MV-4-11 (cell line): ENCODE results near the gene OST4.

Source experiments
- DNase-seq: peaks from one replicate; lab custom pipeline; 2025; lab: John Stamatoyannopoulos, UW

OST4 gene

DNA sequence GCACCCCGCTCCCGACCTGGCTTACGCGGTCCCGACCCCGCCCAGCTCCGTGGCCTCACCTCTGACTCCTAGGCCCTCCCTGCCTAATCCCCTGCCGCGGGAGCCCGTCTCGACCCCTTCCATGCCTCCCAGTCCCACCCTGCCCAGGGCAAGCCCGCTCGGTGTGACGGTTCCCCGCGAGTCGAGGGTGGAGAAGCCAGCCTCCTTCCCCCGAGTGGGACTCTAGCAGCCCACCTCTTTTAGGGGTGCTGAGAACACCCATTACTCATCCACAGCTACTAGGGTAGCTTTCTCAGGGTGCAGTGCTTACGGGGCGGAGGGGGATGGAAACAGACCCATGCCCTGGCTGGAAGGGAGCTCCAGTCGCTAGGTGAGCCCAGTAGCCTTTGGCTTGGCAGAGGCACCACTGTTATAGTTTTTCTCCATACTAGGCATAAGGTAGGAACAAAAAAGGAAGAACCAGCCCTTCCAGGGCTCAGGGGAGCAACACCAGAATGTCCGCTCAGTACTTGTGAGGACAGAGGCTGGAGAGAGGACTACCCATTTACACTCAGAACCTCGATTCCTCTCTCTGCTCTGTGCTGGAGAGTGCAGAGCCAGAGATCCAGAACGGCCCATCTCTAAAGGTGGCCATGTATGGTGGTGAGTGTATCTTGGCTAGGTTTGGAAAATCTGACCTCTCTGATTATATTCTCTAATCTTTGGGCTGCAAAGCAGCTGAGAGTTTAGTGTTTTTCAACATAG lies 19.4 kb downstream of the OST4 start:
- no peak for DNase-seq

- DNase-seq, result peak; percentile 94
Observed at GRCh38 chr2:27050996-27051901, 20.2 kb downstream of the OST4 start, which contains the start of gene AGBL5. Gene AGBL5 (plus strand): TSS chr2:27051668. CDS start chr2:27052959, 1,291 bp downstream.

- peak; percentile 96 for DNase-seq
Observed at GRCh38 chr2:27050281-27050995, 21.0 kb downstream of the OST4 start.

- DNase-seq, result no peak
Observed at GRCh38 chr2:27049422-27050280, 21.8 kb downstream of the OST4 start.

GRCh38 chr2:27042985-27043634 lies 28.3 kb downstream of the OST4 start:
- no peak for DNase-seq

- no peak for DNase-seq
Observed at GRCh38 chr2:27042159-27042661, 29.2 kb downstream of the OST4 start.

DNA sequence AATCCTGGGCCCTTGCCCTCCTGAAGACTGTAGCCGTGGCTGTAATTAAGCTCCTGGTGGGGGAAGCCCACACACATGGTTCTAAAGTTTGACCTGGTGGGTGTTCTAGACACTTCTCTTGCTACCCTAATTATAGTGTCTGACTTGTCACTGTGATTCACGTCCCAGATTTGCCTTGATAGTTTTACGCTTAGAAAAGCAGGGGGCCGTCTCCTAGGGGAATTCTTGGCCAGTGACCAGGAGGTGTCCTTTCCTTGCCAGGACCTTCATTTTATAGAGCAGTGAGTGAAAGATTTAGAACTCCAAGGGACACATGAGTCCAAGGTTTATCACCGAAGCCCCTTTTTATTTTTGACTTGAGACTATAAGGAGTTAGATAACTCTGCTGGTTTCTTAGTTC lies 29.7 kb downstream of the OST4 start:
- DNase-seq, result no peak

GRCh38 chr2:27040282-27040681 lies 31.2 kb downstream of the OST4 start:
- DNase-seq, result no peak

- DNase-seq, result no peak
Observed at GRCh38 chr2:27039871-27040270, 31.6 kb downstream of the OST4 start.

GRCh38 chr2:27039426-27039825 lies 32.0 kb downstream of the OST4 start:
- no peak for DNase-seq

GRCh38 chr2:27038631-27039339 lies 32.7 kb downstream of the OST4 start:
- DNase-seq, result no peak

GRCh38 chr2:27038012-27038411 lies 33.4 kb downstream of the OST4 start:
- DNase-seq, result no peak

GRCh38 chr2:27033253-27033852 lies 38.1 kb downstream of the OST4 start:
- DNase-seq, result no peak

GRCh38 chr2:27032495-27033252 lies 38.8 kb downstream of the OST4 start, which contains the start of gene TMEM214:
Gene TMEM214 (plus strand): TSS chr2:27032965. CDS start chr2:27033016, 51 bp downstream.
- DNase-seq, result peak; percentile 77

GRCh38 chr2:27029051-27029450 lies 42.4 kb downstream of the OST4 start:
- DNase-seq, result no peak

DNA sequence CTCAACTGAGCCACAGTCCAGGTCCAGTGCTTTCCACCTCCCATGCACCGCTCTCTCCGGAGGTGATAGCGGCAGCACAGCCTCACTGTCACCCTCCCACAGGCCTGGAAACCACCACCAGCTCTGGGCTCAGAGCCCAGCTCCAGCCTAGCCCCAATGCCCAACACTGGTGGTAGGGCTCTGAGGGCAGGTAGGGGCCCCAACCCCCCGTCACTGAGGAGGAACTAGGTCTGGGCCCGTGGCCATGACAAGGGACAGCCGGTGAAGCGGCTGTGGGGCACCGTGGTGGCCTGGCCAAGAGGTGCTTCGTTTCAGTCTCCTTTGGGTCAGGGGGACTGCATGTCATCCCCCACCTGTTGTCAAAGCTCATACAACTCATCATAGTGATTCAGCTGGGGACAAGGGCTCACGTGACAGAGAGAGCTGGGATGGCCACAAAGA lies 44.2 kb downstream of the OST4 start:
- DNase-seq, result no peak

GRCh38 chr2:27025861-27026851 lies 45.3 kb downstream of the OST4 start:
- DNase-seq, result no peak
